C4-2B (cell line): Measurements from ENCODE around the gene VPS8.

Experiments
- ZFX ChIP-seq: fragments of 450-650 bp; IDR thresholded peaks from 2 replicates; pipeline ENCODE4 v1.6.1; 2017
- TF ChIP-seq, protein P1 (sequence below): fragments of 450-650 bp; conservative IDR thresholded peaks from 2 replicates; pipeline ENCODE4 v1.5.1; 2017; ENCODE audit warnings: mild to moderate bottlenecking

DNA sequence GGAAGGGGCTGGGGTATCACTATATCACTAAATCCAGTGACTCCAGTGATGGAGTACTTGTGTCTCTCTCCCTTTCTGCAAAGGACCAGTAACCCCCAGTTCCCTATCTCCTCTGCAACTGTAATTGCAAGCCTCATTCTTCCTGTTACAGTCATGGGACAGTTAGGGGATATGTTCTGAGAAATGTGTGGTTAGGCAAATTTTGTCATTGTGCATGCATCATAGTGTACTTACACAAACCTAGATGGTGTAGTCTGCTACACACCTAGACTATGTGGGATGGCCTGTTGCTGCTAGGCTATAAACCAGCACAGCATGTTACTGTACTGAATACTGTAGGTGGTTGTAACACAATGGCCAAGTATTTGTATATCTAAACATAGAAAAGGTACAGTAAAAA lies 2.2 kb downstream of the VPS8 start:
- TF ChIP-seq, protein P1, sequence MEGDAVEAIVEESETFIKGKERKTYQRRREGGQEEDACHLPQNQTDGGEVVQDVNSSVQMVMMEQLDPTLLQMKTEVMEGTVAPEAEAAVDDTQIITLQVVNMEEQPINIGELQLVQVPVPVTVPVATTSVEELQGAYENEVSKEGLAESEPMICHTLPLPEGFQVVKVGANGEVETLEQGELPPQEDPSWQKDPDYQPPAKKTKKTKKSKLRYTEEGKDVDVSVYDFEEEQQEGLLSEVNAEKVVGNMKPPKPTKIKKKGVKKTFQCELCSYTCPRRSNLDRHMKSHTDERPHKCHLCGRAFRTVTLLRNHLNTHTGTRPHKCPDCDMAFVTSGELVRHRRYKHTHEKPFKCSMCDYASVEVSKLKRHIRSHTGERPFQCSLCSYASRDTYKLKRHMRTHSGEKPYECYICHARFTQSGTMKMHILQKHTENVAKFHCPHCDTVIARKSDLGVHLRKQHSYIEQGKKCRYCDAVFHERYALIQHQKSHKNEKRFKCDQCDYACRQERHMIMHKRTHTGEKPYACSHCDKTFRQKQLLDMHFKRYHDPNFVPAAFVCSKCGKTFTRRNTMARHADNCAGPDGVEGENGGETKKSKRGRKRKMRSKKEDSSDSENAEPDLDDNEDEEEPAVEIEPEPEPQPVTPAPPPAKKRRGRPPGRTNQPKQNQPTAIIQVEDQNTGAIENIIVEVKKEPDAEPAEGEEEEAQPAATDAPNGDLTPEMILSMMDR = no peak
- TF ChIP-seq ZFX = no peak
